T-cell (primary cell): ENCODE data around the gene TXNDC2. TPM values are rescaled to one million over a fixed set of nuclear protein-coding genes. Genes with fewer than 3 reads are reported as not detected.
"Not testable (repeated sequence)": the region's sequence is repeated elsewhere in the genome, so short reads cannot be mapped to it uniquely, and the experiment has no call there.

ENCODE experiments used
- ATAC-seq, 4 experiments: fragments of 200-7000 bp in 3 of 4; fragments of 150-1000 bp in 1 of 4; cut with Tn5 transposase; replicated peaks in 1 of 4; 1 replicate in 3 of 4; 2 replicates in 1 of 4; pipeline ENCODE4 v1.10.0; 2021; ENCODE audit warnings: moderate library complexity in 3 of 4, mild to moderate bottlenecking in 2 of 4, moderate number of reproducible peaks in 1 of 4
- CTCF ChIA-PET, 2 donors: fragments of 300-600 bp; sonication (Branson Sonifier 250); formaldehyde crosslinking; loops; one replicate each; lab custom pipeline; 2022; ENCODE audit warnings: antibody characterized with exemption in 2 of 2; lab: Charles Lee
- POLR2A ChIA-PET, 2 donors: fragments of 300-600 bp; sonication (Branson Sonifier 250); formaldehyde crosslinking; loops; one replicate each; lab custom pipeline; 2022; ENCODE audit warnings: antibody characterized with exemption in 2 of 2; lab: Charles Lee
- DNase-seq, 35 experiments: peaks; one replicate each; pipeline versions ENCODE4 v3.0.0 to v3.0.0-alpha.2; 2013 to 2023
- H3K27ac ChIP-seq: one replicate; pipeline ENCODE4 v1.5.1; 2013; ENCODE audit warnings: low read length
- H3K27me3 ChIP-seq, 2 experiments: replicated peaks in 1 of 2; 1 replicate in 1 of 2; 2 replicates in 1 of 2; pipeline versions ENCODE4 v1.6.1 to v1.7.0; 2013; ENCODE audit warnings: low read length in 1 of 2, mixed read lengths in 1 of 2; ENCODE audit not compliant: control insufficient read depth in 2 of 2, insufficient read depth in 2 of 2; ENCODE audit errors: extremely low read depth in 1 of 2
- H3K36me3 ChIP-seq, 2 donors: 1 replicate in 1 of 2; 2 replicates in 1 of 2; pipeline versions ENCODE4 v1.6.1 to v1.7.0; 2013; ENCODE audit warnings: low read length in 1 of 2; ENCODE audit not compliant: control insufficient read depth in 2 of 2, insufficient read depth in 1 of 2; ENCODE audit errors: extremely low read depth in 1 of 2
- H3K4me1 ChIP-seq, 2 experiments: 1 replicate in 1 of 2; 2 replicates in 1 of 2; pipeline versions ENCODE4 v1.6.1 to v1.7.0; 2013; ENCODE audit warnings: low read length in 2 of 2, mixed read lengths in 1 of 2; ENCODE audit not compliant: insufficient read depth in 2 of 2, control insufficient read depth in 1 of 2; ENCODE audit errors: extremely low read depth in 1 of 2
- H3K4me3 ChIP-seq, 2 donors: 1 replicate in 1 of 2; 2 replicates in 1 of 2; pipeline versions ENCODE4 v1.5.1 to v1.7.0; 2013; ENCODE audit warnings: mild to moderate bottlenecking in 2 of 2, low read length in 1 of 2, moderate library complexity in 1 of 2; ENCODE audit not compliant: control insufficient read depth in 1 of 2; ENCODE audit errors: extremely low read depth in 1 of 2
- H3K9me3 ChIP-seq: 2 replicates; pipeline ENCODE4 v1.7.0; 2013
- H3K27ac Mint-ChIP-seq, 2 donors: one replicate each; pipeline ENCODE4 v1.8.0; 2020 to 2021; ENCODE audit warnings: mild to moderate bottlenecking in 2 of 2, mixed read lengths in 2 of 2
- H3K27me3 Mint-ChIP-seq, 2 donors: one replicate each; pipeline ENCODE4 v1.8.0; 2021 to 2022; ENCODE audit warnings: mixed read lengths in 2 of 2
- H3K36me3 Mint-ChIP-seq: one replicate; pipeline ENCODE4 v1.8.0; 2021; ENCODE audit warnings: mixed read lengths
- H3K4me1 Mint-ChIP-seq, 3 donors: one replicate each; pipeline ENCODE4 v1.8.0; 2020 to 2022; ENCODE audit warnings: mixed read lengths in 3 of 3, mild to moderate bottlenecking in 1 of 3
- H3K4me3 Mint-ChIP-seq, 3 donors: one replicate each; pipeline ENCODE4 v1.8.0; 2020 to 2022; ENCODE audit warnings: mild to moderate bottlenecking in 3 of 3, mixed read lengths in 3 of 3, moderate library complexity in 3 of 3
- H3K9me3 Mint-ChIP-seq, 3 donors: one replicate each; pipeline ENCODE4 v1.8.0; 2020 to 2022; ENCODE audit warnings: mixed read lengths in 3 of 3
- WGBS: methylation state at CpG from one replicate; pipeline ENCODE4 v1.1.5; 2013; ENCODE audit warnings: missing lambda C conversion rate; ENCODE audit not compliant: insufficient coverage; 5-methylcytosine and 5-hydroxymethylcytosine counted together
- total RNA-seq, 35 experiments: library from RNA in 6 of 35; stranded (reverse) in 6 of 35; fragments of 120-200 nt in 1 of 35; gene quantifications; one replicate each; pipeline versions ENCODE4 v1.2.1 to v1.2.4 and lab custom pipeline; 2013 to 2026

Gene TXNDC2
- total RNA-seq, 5 donors from 2014 or later (not counting 1 experiment from before 2014, with no cell fraction given) = not detected

DNA sequence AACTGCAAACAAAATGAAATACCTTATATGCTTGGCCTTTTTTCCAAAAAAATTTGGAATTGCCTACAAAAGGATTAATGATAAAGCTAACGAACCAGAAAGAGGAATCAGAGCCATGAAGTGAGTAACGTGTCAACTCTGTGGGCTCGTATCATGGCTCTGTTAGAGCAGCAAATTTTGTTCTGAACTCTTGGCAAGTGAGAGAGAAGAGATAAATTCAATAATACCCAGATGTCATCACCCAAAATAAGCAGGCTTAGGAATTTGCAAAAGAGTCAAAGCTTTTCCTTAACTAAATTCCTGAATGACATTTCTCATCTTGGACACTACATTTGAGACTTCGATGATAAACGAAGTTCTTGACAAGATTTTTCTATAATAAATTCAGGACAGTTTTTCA lies 4.4 kb downstream of the TXNDC2 start:
- DNase-seq (no peak), ATAC-seq (no peak)
- H3K27ac ChIP-seq = no peak overlapping the region
- H3K27ac Mint-ChIP-seq = no peak overlapping the region
- peaks cover 0 to 3% of the 10 kb centered on the region in 2 donors for H3K27me3 Mint-ChIP-seq
- 86% methylated on average over 2 of the region's 5 CpGs for WGBS
- no peak overlapping the region for H3K4me3 Mint-ChIP-seq
- H3K9me3 ChIP-seq = no peaks in the 10 kb centered on the region
- ChIA-PET POLR2A (no interaction called here), CTCF (interaction anchor here in 1 of 2 donors (0.6 kb wide), 1 partner anchor 15 kb away, joined by 3 read pairs; no protein-coding TSS in a partner anchor)
- no peaks in the 10 kb centered on the region for H3K4me1 ChIP-seq
- no peaks in the 10 kb centered on the region for H3K27me3 ChIP-seq
- H3K4me1 Mint-ChIP-seq = no peaks in the 10 kb centered on the region
- no peaks in the 10 kb centered on the region for H3K36me3 Mint-ChIP-seq
- H3K9me3 Mint-ChIP-seq = no peaks in the 10 kb centered on the region
- no peaks in the 10 kb centered on the region for H3K36me3 ChIP-seq
- no peak overlapping the region for H3K4me3 ChIP-seq

DNA sequence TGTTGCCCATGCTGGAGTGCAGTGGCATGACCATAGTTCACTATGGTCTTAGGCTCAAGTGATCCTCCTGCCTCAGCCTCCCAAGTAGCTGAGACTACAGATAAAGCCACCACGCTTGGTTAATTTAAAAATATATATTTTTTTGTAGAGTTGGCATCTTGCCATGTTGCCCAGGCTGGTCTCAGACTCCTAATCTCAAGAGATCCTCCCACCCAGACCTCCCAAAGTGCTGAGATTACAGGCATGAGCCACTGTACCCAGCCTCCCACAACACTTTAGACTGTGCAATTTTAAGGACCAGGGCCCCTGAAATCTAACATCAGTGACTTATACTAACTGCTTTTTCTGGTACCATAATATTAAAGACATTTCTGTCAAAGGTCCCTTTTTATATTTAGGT lies 5.2 kb downstream of the TXNDC2 start:
- Mint-ChIP-seq H3K4me3 (no peak overlapping the region), H3K27me3 (peaks cover 0 to 2% of the 10 kb centered on the region in 2 donors), H3K4me1 (no peaks in the 10 kb centered on the region), H3K9me3 (no peaks in the 10 kb centered on the region), H3K36me3 (no peaks in the 10 kb centered on the region), H3K27ac (no peak overlapping the region)
- ATAC-seq (no peak), DNase-seq (no peak)
- no peaks in the 10 kb centered on the region for H3K27me3 ChIP-seq
- WGBS = no CpG with 5 or more reads among the region's 1 CpG
- no peak overlapping the region for H3K4me3 ChIP-seq
- CTCF ChIA-PET = interaction anchor here in 1 of 2 donors (0.6 kb wide), 1 partner anchor 15 kb away, joined by 3 read pairs; no protein-coding TSS in a partner anchor
- H3K4me1 ChIP-seq = no peaks in the 10 kb centered on the region
- H3K36me3 ChIP-seq = no peaks in the 10 kb centered on the region
- no peak overlapping the region for H3K27ac ChIP-seq
- POLR2A ChIA-PET = no interaction called here
- H3K9me3 ChIP-seq = no peaks in the 10 kb centered on the region

- 66% methylated on average over 2 of the region's 4 CpGs for WGBS
- H3K9me3 ChIP-seq, H3K4me1 Mint-ChIP-seq, H3K9me3 Mint-ChIP-seq, H3K27ac Mint-ChIP-seq, CTCF ChIA-PET, H3K4me3 ChIP-seq, H3K36me3 Mint-ChIP-seq, H3K4me1 ChIP-seq, H3K27me3 ChIP-seq, DNase-seq, ATAC-seq, H3K36me3 ChIP-seq, H3K27me3 Mint-ChIP-seq, POLR2A ChIA-PET, H3K27ac ChIP-seq, H3K4me3 Mint-ChIP-seq: not testable (repeated sequence)
These were observed 5.7 kb downstream of the TXNDC2 start for GRCh38 chr18:9891515-9891914.

DNA sequence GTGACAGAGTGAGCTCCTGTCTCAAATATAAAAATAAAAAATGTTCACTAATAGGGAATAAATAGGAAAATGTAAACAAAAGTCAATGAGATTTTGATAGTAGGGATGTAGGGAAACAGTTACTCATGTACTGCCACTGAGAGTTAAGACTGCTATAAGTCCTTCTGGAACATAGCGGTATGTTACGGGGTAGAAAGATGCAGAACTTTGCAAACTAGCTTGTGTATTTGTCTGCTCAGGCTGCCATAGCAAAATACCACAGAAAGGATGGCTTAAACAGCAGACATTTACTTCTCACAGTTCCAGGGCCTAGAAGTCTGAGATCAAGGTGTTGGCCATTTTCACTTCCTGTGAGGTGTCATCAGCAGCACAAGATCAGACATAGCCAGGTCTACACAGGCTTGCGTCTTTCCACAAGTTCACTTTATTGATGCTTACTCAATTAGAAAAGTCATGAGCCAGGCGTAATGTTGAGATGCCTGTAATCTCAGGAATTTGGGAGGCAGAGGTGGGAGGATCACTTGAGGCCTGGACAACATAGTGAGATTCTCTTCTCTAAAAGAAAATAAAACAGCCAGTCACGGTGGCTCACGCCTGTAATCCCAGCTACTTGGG lies 8.8 kb downstream of the TXNDC2 start:
- ChIA-PET POLR2A (no interaction called here), CTCF (no interaction called here)
- H3K27me3 Mint-ChIP-seq = peaks cover 0 to 1% of the 10 kb centered on the region in 2 donors
- no peaks in the 10 kb centered on the region for H3K9me3 Mint-ChIP-seq
- Histone ChIP-seq H3K27me3 (no peaks in the 10 kb centered on the region), H3K27ac (no peak overlapping the region), H3K4me1 (no peaks in the 10 kb centered on the region), H3K36me3 (no peaks in the 10 kb centered on the region), H3K4me3 (no peak overlapping the region), H3K9me3 (no peaks in the 10 kb centered on the region)
- H3K4me3 Mint-ChIP-seq = no peak overlapping the region
- no peak overlapping the region for H3K27ac Mint-ChIP-seq
- no peaks in the 10 kb centered on the region for H3K36me3 Mint-ChIP-seq
- WGBS = 94% methylated on average over 2 of the region's 6 CpGs
- no peak for DNase-seq
- no peaks in the 10 kb centered on the region for H3K4me1 Mint-ChIP-seq
- ATAC-seq = no peak

DNA sequence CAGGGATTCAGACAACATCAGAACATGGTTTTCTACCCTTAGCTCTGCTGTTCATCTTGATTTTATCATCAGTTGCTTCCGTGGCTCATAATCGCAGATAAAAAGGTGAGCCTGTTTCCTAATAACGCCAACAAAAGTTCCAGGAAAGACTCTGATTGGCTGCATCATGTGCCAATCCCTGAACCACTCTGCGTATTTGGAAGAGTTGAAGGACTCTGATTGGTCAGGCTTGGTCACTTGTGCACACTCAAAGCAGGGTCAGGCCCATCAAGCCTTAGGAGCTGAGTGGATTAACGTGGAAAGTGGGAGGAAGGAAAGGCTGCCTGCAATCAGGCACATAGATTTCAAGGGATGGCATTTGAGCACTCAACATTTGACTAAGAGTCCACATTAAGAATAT lies 11.4 kb downstream of the TXNDC2 start:
- WGBS = 98% methylated on average over 4 of the region's 5 CpGs

DNA sequence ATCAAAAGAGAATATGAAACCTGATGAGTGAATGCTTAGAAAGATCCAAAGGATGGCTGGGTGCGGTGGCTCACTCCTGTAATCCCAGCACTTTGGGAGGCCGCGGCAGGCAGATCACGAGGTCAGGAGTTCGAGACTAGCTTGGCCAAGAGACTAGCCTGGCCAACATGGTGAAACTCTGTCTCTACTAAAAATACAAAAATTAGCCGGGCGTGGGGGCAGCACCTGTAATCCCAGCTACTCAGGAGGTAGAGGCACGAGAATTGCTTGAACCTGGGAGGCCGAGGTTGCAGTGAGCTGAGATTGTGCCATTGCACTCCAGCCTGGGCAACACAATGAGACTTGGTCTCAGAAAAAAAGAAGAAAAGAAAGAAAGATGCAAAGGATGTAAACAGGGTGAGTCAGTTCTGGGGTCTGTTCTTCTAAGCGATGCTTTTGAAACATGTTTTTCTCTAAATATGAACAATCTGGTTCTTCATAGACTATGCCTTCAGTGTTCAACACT lies 12.1 kb downstream of the TXNDC2 start:
- H3K27me3 Mint-ChIP-seq, DNase-seq, H3K36me3 Mint-ChIP-seq, H3K4me1 ChIP-seq, H3K36me3 ChIP-seq, H3K9me3 ChIP-seq, H3K27ac Mint-ChIP-seq, H3K4me3 ChIP-seq, H3K9me3 Mint-ChIP-seq, H3K27me3 ChIP-seq, POLR2A ChIA-PET, H3K4me3 Mint-ChIP-seq, H3K27ac ChIP-seq, H3K4me1 Mint-ChIP-seq, ATAC-seq: not testable (repeated sequence)
- WGBS = 88% methylated on average over 9 of the region's 10 CpGs
- CTCF ChIA-PET = interaction anchor here in 1 of 2 donors (0.8 kb wide), 1 partner anchor 302 kb away, joined by 3 read pairs; no protein-coding TSS in a partner anchor

More for the DNA sequence above, 11.4 kb downstream of the TXNDC2 start:
- no peak overlapping the region for H3K4me3 ChIP-seq
- no peaks in the 10 kb centered on the region for H3K4me1 Mint-ChIP-seq
- no peak overlapping the region for H3K4me3 Mint-ChIP-seq
- DNase-seq (no peak), ATAC-seq (no peak)
- no peaks in the 10 kb centered on the region for H3K9me3 ChIP-seq
- CTCF ChIA-PET = interaction anchor here in 1 of 2 donors (0.8 kb wide), 1 partner anchor 302 kb away, joined by 3 read pairs; no protein-coding TSS in a partner anchor
- H3K27ac Mint-ChIP-seq = no peak overlapping the region
- peaks cover 0 to 1% of the 10 kb centered on the region in 2 donors for H3K27me3 Mint-ChIP-seq
- POLR2A ChIA-PET = no interaction called here
- H3K27me3 ChIP-seq = no peaks in the 10 kb centered on the region
- no peaks in the 10 kb centered on the region for H3K4me1 ChIP-seq
- no peak overlapping the region for H3K27ac ChIP-seq
- no peaks in the 10 kb centered on the region for H3K36me3 Mint-ChIP-seq
- no peaks in the 10 kb centered on the region for H3K36me3 ChIP-seq
- H3K9me3 Mint-ChIP-seq = no peaks in the 10 kb centered on the region
